HEK293 (cell line): ENCODE data around the gene ELF1.

ENCODE experiments used
- CTCF ChIA-PET: fragments of 350-600 bp; formaldehyde crosslinking; extraction: SDS; loops from one replicate; lab custom pipeline; 2021; ENCODE audit warnings: antibody characterized with exemption; lab: Yijun Ruan, JAX
- POLR2A ChIA-PET: fragments of 300-600 bp; formaldehyde crosslinking; extraction: SDS; loops from one replicate; lab custom pipeline; 2020; ENCODE audit warnings: antibody characterized with exemption, inconsistent platforms; lab: Yijun Ruan, JAX
- H3K27ac ChIP-seq: fragments of 200-500 bp; sonication (Bioruptor generic); 2 replicates; pipeline ENCODE4 v1.5.1; 2014; ENCODE audit warnings: low read depth, low read length, control low read depth, inconsistent platforms; ENCODE audit errors: extremely low read depth
- H3K36me3 ChIP-seq, 2 experiments: fragments of 200-500 bp in 1 of 2; sonication (Bioruptor generic) in 1 of 2; 1 replicate in 1 of 2; 2 replicates in 1 of 2; pipeline ENCODE4 v1.5.1; 2014 to 2017; ENCODE audit warnings: inconsistent platforms in 2 of 2, low read length in 2 of 2; ENCODE audit not compliant: control insufficient read depth in 2 of 2, insufficient read depth in 1 of 2
- H3K4me1 ChIP-seq: fragments of 200-500 bp; sonication (Bioruptor generic); 2 replicates; pipeline ENCODE4 v1.5.1; 2014; ENCODE audit warnings: mild to moderate bottlenecking, low read length, inconsistent platforms; ENCODE audit not compliant: control insufficient read depth, insufficient read depth
- H3K4me3 ChIP-seq: 2 replicates; pipeline ENCODE4 v1.5.1; 2011; ENCODE audit warnings: low read depth, mild to moderate bottlenecking, control low read depth, low read length, moderate library complexity
- H3K9me3 ChIP-seq: fragments of 200-500 bp; sonication (Bioruptor generic); 2 replicates; pipeline ENCODE4 v1.5.1; 2014; ENCODE audit warnings: low read depth, low read length, inconsistent platforms; ENCODE audit not compliant: control insufficient read depth, insufficient read depth
- BCL11B ChIP-seq: fragments of 450-650 bp; formaldehyde crosslinking; IDR thresholded peaks from 2 replicates; pipeline ENCODE4 v1.5.1; 2016; ENCODE audit warnings: low read depth, missing biosample characterization, missing genetic modification characterization
- GLI2 ChIP-seq: fragments of 450-650 bp; formaldehyde crosslinking; IDR thresholded peaks from 2 replicates; pipeline ENCODE4; 2017; ENCODE audit warnings: missing biosample characterization, missing genetic modification characterization, low read depth, borderline replicate concordance
- KLF10 ChIP-seq: fragments of 450-650 bp; IDR thresholded peaks from 2 replicates; pipeline ENCODE4 v1.5.1; 2018; ENCODE audit warnings: missing biosample characterization, mild to moderate bottlenecking, missing genetic modification characterization
- ZBTB17 ChIP-seq: fragments of 450-650 bp; formaldehyde crosslinking; IDR thresholded peaks from 2 replicates; pipeline ENCODE4 v1.5.1; 2016; ENCODE audit warnings: missing biosample characterization, missing genetic modification characterization
- ZFP3 ChIP-seq: fragments of 450-650 bp; formaldehyde crosslinking; IDR thresholded peaks from 2 replicates; pipeline ENCODE4 v1.5.1; 2016; ENCODE audit warnings: low read depth, missing biosample characterization, missing genetic modification characterization
- ZNF114 ChIP-seq: fragments of 450-650 bp; formaldehyde crosslinking; IDR thresholded peaks from 2 replicates; pipeline ENCODE4 v1.5.0; 2017; ENCODE audit warnings: missing biosample characterization, missing genetic modification characterization
- ZNF2 ChIP-seq: fragments of 450-650 bp; formaldehyde crosslinking; IDR thresholded peaks from 2 replicates; pipeline ENCODE4 v1.5.1; 2016; ENCODE audit warnings: missing biosample characterization, missing genetic modification characterization
- ZNF211 ChIP-seq: fragments of 450-650 bp; formaldehyde crosslinking; IDR thresholded peaks from 2 replicates; pipeline ENCODE4 v1.5.1; 2016; ENCODE audit warnings: low read depth, missing biosample characterization, missing genetic modification characterization
- ZNF311 ChIP-seq: fragments of 450-650 bp; formaldehyde crosslinking; IDR thresholded peaks from 2 replicates; pipeline ENCODE4 v1.5.1; 2017; ENCODE audit warnings: missing biosample characterization, missing genetic modification characterization, borderline replicate concordance
- ZNF350 ChIP-seq: fragments of 450-650 bp; formaldehyde crosslinking; IDR thresholded peaks from 2 replicates; pipeline ENCODE4 v1.5.0; 2017; ENCODE audit warnings: missing biosample characterization, mild to moderate bottlenecking, missing genetic modification characterization
- ZNF366 ChIP-seq: fragments of 450-650 bp; formaldehyde crosslinking; conservative IDR thresholded peaks from 2 replicates; pipeline ENCODE4 v1.5.1; 2016; ENCODE audit warnings: missing biosample characterization, missing genetic modification characterization
- ZNF394 ChIP-seq: fragments of 450-650 bp; formaldehyde crosslinking; IDR thresholded peaks from 2 replicates; pipeline ENCODE4 v1.5.1; 2016; ENCODE audit warnings: missing biosample characterization, missing genetic modification characterization, mild to moderate bottlenecking, moderate library complexity, borderline replicate concordance
- ZNF416 ChIP-seq: fragments of 450-650 bp; formaldehyde crosslinking; IDR thresholded peaks from 2 replicates; pipeline ENCODE4 v1.5.1; 2016; ENCODE audit warnings: missing biosample characterization, missing genetic modification characterization
- ZNF571 ChIP-seq: fragments of 450-650 bp; formaldehyde crosslinking; IDR thresholded peaks from 2 replicates; pipeline ENCODE4 v1.5.0; 2017; ENCODE audit warnings: missing biosample characterization, missing genetic modification characterization
- ZNF645 ChIP-seq: fragments of 450-650 bp; formaldehyde crosslinking; IDR thresholded peaks from 2 replicates; pipeline ENCODE4; 2016; ENCODE audit warnings: missing biosample characterization, missing genetic modification characterization
- ZNF747 ChIP-seq: fragments of 450-650 bp; formaldehyde crosslinking; IDR thresholded peaks from 2 replicates; pipeline ENCODE4 v1.5.1; 2016; ENCODE audit warnings: missing biosample characterization, missing genetic modification characterization
- ZNF777 ChIP-seq: fragments of 450-650 bp; formaldehyde crosslinking; IDR thresholded peaks from 2 replicates; pipeline ENCODE4 v1.5.1; 2017; ENCODE audit warnings: missing biosample characterization, missing genetic modification characterization, borderline replicate concordance
- ZNF791 ChIP-seq: fragments of 450-650 bp; formaldehyde crosslinking; IDR thresholded peaks from 2 replicates; pipeline ENCODE4 v1.5.1; 2016; ENCODE audit warnings: missing biosample characterization, missing genetic modification characterization
- TF ChIP-seq, protein P1 (sequence below): fragments of 450-650 bp; formaldehyde crosslinking; IDR thresholded peaks from 2 replicates; pipeline ENCODE4 v1.5.1; 2016; ENCODE audit warnings: missing biosample characterization, missing genetic modification characterization
- TF ChIP-seq, protein P2 (sequence below): fragments of 450-650 bp; formaldehyde crosslinking; optimal IDR thresholded peaks from 2 replicates; pipeline ENCODE3; 2016; ENCODE audit warnings: missing biosample characterization, mild to moderate bottlenecking, missing genetic modification characterization
- TF ChIP-seq, protein P3 (sequence below): fragments of 450-650 bp; formaldehyde crosslinking; IDR thresholded peaks from 2 replicates; pipeline ENCODE4 v1.5.1; 2016; ENCODE audit warnings: missing biosample characterization, missing genetic modification characterization
- TF ChIP-seq, protein P4 (sequence below): fragments of 450-650 bp; formaldehyde crosslinking; IDR thresholded peaks from 2 replicates; pipeline ENCODE4 v1.5.1; 2016; ENCODE audit warnings: missing biosample characterization, missing genetic modification characterization

ELF1 gene

DNA sequence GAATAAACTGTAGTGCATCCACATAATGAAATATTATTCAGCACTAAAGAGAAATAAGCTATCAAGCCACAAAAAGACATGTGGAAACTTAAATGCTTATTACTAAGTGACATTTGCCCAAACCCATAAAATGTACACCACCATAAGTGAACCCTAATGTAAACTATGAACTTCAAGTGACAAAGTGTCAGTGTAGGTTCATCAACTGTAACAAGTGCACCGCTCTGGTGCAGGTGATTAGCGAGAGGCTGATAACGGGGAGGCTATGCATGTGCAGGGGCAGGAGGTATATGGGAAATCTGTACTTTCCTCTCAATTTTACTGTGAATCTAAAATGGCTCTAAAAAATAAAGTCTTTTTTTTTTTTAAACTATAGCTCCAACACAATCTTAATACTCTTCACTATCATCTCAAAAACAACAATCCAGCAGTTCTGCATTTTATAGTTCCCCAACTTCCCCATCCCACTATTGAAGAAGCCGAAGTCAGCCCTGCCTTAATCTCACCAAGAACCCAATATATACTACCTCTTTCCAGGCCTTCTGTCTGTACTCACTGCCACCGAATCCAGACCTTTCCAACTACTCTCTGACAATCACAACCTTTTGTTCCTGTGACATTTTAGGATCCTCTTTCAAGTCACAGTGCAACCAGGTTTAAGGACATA lies 22.6 kb downstream of the ELF1 start (continued):
- TF ChIP-seq ZNF366 (tag by site-specific recombination) = no peak
- TF ChIP-seq BCL11B (tag by site-specific recombination) = no peak
- no peak for TF ChIP-seq ZNF350 (tag by site-specific recombination)

DNA sequence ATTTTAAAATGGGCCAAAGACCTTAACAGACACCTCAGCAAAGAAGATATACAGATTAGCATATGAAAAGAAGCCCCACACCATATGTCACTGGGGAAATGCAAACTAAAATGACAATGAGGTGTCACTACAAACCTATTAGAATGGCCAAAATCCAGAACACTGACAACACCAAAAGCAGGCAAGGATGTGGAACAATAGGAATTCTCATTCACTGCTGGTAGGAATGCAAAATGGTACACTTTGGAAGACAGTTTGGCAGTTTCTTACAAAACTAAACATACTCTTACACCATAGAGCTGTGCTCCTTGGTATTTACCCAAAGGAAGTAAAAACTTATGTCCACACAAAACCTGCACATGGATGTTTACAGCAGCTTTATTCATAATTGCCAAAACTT lies 23.1 kb downstream of the ELF1 start:
- Histone ChIP-seq H3K9me3 (no peaks in the 10 kb centered on the region), H3K27ac (no peak overlapping the region), H3K4me1 (no peaks in the 10 kb centered on the region), H3K36me3 (no peaks in the 10 kb centered on the region), H3K4me3 (no peak overlapping the region)
- no peak for TF ChIP-seq ZNF2 (tag by site-specific recombination)
- TF ChIP-seq, protein P1, sequence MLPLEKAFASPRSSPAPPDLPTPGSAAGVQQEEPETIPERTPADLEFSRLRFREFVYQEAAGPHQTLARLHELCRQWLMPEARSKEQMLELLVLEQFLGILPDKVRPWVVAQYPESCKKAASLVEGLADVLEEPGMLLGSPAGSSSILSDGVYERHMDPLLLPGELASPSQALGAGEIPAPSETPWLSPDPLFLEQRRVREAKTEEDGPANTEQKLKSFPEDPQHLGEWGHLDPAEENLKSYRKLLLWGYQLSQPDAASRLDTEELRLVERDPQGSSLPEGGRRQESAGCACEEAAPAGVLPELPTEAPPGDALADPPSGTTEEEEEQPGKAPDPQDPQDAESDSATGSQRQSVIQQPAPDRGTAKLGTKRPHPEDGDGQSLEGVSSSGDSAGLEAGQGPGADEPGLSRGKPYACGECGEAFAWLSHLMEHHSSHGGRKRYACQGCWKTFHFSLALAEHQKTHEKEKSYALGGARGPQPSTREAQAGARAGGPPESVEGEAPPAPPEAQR (tag by site-specific recombination) = no peak
- TF ChIP-seq, protein P2, sequence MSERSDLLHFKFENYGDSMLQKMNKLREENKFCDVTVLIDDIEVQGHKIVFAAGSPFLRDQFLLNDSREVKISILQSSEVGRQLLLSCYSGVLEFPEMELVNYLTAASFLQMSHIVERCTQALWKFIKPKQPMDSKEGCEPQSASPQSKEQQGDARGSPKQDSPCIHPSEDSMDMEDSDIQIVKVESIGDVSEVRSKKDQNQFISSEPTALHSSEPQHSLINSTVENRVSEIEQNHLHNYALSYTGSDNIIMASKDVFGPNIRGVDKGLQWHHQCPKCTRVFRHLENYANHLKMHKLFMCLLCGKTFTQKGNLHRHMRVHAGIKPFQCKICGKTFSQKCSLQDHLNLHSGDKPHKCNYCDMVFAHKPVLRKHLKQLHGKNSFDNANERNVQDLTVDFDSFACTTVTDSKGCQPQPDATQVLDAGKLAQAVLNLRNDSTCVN (tag by site-specific recombination) = no peak
- TF ChIP-seq ZNF777 (tag by site-specific recombination) = no peak
- CTCF ChIA-PET = no interaction called here
- POLR2A ChIA-PET = no interaction called here

- TF ChIP-seq ZNF114 (tag by site-specific recombination) (no peak), ZBTB17 (no peak), ZFP3 (tag by site-specific recombination) (no peak), ZNF791 (tag by site-specific recombination) (no peak), ZNF645 (tag by site-specific recombination) (no peak), ZNF311 (tag by site-specific recombination) (no peak), KLF10 (tag by site-specific recombination) (no peak), GLI2 (tag by site-specific recombination) (no peak), ZNF747 (tag by site-specific recombination) (no peak), BCL11B (tag by site-specific recombination) (no peak), ZNF416 (tag by site-specific recombination) (no peak), ZNF571 (tag by site-specific recombination) (no peak), ZNF394 (tag by site-specific recombination) (no peak), ZNF211 (tag by site-specific recombination) (no peak)
- TF ChIP-seq, protein P3, sequence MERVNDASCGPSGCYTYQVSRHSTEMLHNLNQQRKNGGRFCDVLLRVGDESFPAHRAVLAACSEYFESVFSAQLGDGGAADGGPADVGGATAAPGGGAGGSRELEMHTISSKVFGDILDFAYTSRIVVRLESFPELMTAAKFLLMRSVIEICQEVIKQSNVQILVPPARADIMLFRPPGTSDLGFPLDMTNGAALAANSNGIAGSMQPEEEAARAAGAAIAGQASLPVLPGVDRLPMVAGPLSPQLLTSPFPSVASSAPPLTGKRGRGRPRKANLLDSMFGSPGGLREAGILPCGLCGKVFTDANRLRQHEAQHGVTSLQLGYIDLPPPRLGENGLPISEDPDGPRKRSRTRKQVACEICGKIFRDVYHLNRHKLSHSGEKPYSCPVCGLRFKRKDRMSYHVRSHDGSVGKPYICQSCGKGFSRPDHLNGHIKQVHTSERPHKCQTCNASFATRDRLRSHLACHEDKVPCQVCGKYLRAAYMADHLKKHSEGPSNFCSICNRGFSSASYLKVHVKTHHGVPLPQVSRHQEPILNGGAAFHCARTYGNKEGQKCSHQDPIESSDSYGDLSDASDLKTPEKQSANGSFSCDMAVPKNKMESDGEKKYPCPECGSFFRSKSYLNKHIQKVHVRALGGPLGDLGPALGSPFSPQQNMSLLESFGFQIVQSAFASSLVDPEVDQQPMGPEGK (tag by site-specific recombination) = no peak
- TF ChIP-seq, protein P4, sequence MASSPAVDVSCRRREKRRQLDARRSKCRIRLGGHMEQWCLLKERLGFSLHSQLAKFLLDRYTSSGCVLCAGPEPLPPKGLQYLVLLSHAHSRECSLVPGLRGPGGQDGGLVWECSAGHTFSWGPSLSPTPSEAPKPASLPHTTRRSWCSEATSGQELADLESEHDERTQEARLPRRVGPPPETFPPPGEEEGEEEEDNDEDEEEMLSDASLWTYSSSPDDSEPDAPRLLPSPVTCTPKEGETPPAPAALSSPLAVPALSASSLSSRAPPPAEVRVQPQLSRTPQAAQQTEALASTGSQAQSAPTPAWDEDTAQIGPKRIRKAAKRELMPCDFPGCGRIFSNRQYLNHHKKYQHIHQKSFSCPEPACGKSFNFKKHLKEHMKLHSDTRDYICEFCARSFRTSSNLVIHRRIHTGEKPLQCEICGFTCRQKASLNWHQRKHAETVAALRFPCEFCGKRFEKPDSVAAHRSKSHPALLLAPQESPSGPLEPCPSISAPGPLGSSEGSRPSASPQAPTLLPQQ (tag by site-specific recombination) = no peak
- H3K27ac ChIP-seq = no peak overlapping the region
- H3K4me3 ChIP-seq = no peak overlapping the region
- no peaks in the 10 kb centered on the region for H3K9me3 ChIP-seq
- ChIA-PET POLR2A (no interaction called here), CTCF (no interaction called here)
- no peaks in the 10 kb centered on the region for H3K36me3 ChIP-seq
- no peaks in the 10 kb centered on the region for H3K4me1 ChIP-seq
Measured at GRCh38 chr13:40994581-40995230, 24.4 kb downstream of the ELF1 start.
